OCI-LY1 (cell line): ENCODE data around the gene COX4I1.
"Not testable (repeated sequence)": the region's sequence is repeated elsewhere in the genome, so short reads cannot be mapped to it uniquely, and the experiment has no call there.

Source experiments
- H2AFZ ChIP-seq: fragments of 200-600 bp; sonication (generic), shearing (Covaris generic); 2 replicates; pipeline ENCODE4 v1.6.0; 2014; ENCODE audit warnings: antibody characterized with exemption, mild to moderate bottlenecking, low read length
- H3F3A ChIP-seq: fragments of 200-600 bp; sonication (generic), shearing (Covaris generic); 2 replicates; pipeline ENCODE4 v1.6.0; 2014; ENCODE audit warnings: mild to moderate bottlenecking, antibody characterized with exemption, low read length, moderate library complexity; ENCODE audit not compliant: insufficient read depth
- H3K27ac ChIP-seq: fragments of 200-600 bp; sonication (generic); 2 replicates; pipeline ENCODE4 v1.5.1; 2014; ENCODE audit warnings: low read length, mixed run types, mild to moderate bottlenecking, low read depth; ENCODE audit not compliant: poor library complexity, severe bottlenecking
- H3K27me3 ChIP-seq: fragments of 200-600 bp; sonication (generic); 2 replicates; pipeline ENCODE4 v1.6.0; 2014; ENCODE audit warnings: antibody characterized with exemption, mild to moderate bottlenecking, low read length, moderate library complexity; ENCODE audit not compliant: insufficient read depth
- H3K36me3 ChIP-seq: fragments of 200-600 bp; sonication (generic); 2 replicates; pipeline ENCODE4 v1.6.1; 2014; ENCODE audit warnings: mild to moderate bottlenecking, antibody characterized with exemption, low read length, moderate library complexity, mixed read lengths; ENCODE audit not compliant: insufficient read depth
- H3K4me1 ChIP-seq: fragments of 200-600 bp; sonication (generic); 2 replicates; pipeline ENCODE4 v1.5.1; 2014; ENCODE audit warnings: mild to moderate bottlenecking, low read length, moderate library complexity; ENCODE audit not compliant: insufficient read depth, severe bottlenecking
- H3K4me2 ChIP-seq: fragments of 200-600 bp; sonication (generic), shearing (Covaris generic); 2 replicates; pipeline ENCODE4 v1.6.1; 2014; ENCODE audit warnings: low read length
- H3K4me3 ChIP-seq: fragments of 200-600 bp; sonication (generic); 2 replicates; pipeline ENCODE4 v1.5.1; 2014; ENCODE audit warnings: low read length, low read depth, mild to moderate bottlenecking, mixed read lengths; ENCODE audit not compliant: poor library complexity, severe bottlenecking
- H3K79me2 ChIP-seq: fragments of 200-600 bp; shearing (Covaris generic); 2 replicates; pipeline ENCODE4 v1.6.1; 2016; ENCODE audit warnings: mixed run types, low read length, mixed read lengths; ENCODE audit not compliant: insufficient read depth
- H3K9ac ChIP-seq: fragments of 200-600 bp; sonication (generic), shearing (Covaris generic); 2 replicates; pipeline ENCODE4 v1.6.1; 2014; ENCODE audit warnings: mild to moderate bottlenecking, low read length, mixed read lengths
- H3K9me2 ChIP-seq: fragments of 200-600 bp; sonication (generic), shearing (Covaris generic); 2 replicates; pipeline ENCODE4 v1.6.1; 2014; ENCODE audit warnings: low read depth, mild to moderate bottlenecking, low read length, mixed read lengths
- H3K9me3 ChIP-seq: fragments of 200-600 bp; shearing (Covaris generic); 2 replicates; pipeline ENCODE4 v1.6.1; 2014; ENCODE audit warnings: low read length, mixed read lengths
- H4K20me1 ChIP-seq: fragments of 200-600 bp; sonication (generic), shearing (Covaris generic); 2 replicates; pipeline ENCODE4 v1.6.0; 2016; ENCODE audit warnings: mild to moderate bottlenecking, low read length; ENCODE audit not compliant: insufficient read depth
- EZH2 ChIP-seq: fragments of 200-600 bp; sonication (generic), shearing (Covaris generic); IDR thresholded peaks from 2 replicates; pipeline ENCODE4 v1.8.0; 2017; ENCODE audit warnings: borderline replicate concordance, mixed run types, mild to moderate bottlenecking, antibody characterized with exemption, low read length, moderate library complexity, mixed read lengths
- TF ChIP-seq, protein P1 (sequence below): fragments of 200-600 bp; sonication (generic), shearing (Covaris generic); IDR thresholded peaks from 2 replicates; pipeline ENCODE4 v1.5.1; 2017; ENCODE audit warnings: mild to moderate bottlenecking, antibody characterized with exemption, low read length, moderate library complexity, mixed read lengths

The COX4I1 gene

GRCh38 chr16:85836706-85837582, 37.4 kb downstream of the COX4I1 start:
- no peaks in the 10 kb centered on the region for H4K20me1 ChIP-seq
- H3K27me3 ChIP-seq = no peaks in the 10 kb centered on the region
- H3F3A ChIP-seq = no peaks in the 10 kb centered on the region
- no peak overlapping the region for H3K4me3 ChIP-seq
- H2AFZ ChIP-seq = no peak overlapping the region
- H3K9ac ChIP-seq = no peak overlapping the region
- no peaks in the 10 kb centered on the region for H3K36me3 ChIP-seq
- no peaks in the 10 kb centered on the region for H3K9me2 ChIP-seq
- H3K4me2 ChIP-seq = no peak overlapping the region
- TF ChIP-seq, protein P1, sequence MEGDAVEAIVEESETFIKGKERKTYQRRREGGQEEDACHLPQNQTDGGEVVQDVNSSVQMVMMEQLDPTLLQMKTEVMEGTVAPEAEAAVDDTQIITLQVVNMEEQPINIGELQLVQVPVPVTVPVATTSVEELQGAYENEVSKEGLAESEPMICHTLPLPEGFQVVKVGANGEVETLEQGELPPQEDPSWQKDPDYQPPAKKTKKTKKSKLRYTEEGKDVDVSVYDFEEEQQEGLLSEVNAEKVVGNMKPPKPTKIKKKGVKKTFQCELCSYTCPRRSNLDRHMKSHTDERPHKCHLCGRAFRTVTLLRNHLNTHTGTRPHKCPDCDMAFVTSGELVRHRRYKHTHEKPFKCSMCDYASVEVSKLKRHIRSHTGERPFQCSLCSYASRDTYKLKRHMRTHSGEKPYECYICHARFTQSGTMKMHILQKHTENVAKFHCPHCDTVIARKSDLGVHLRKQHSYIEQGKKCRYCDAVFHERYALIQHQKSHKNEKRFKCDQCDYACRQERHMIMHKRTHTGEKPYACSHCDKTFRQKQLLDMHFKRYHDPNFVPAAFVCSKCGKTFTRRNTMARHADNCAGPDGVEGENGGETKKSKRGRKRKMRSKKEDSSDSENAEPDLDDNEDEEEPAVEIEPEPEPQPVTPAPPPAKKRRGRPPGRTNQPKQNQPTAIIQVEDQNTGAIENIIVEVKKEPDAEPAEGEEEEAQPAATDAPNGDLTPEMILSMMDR = no peak
- no peak for TF ChIP-seq EZH2
- peaks cover 14% of the 10 kb centered on the region for H3K4me1 ChIP-seq
- H3K9me3 ChIP-seq = no peaks in the 10 kb centered on the region
- H3K27ac ChIP-seq = no peak overlapping the region
- no peaks in the 10 kb centered on the region for H3K79me2 ChIP-seq

DNA sequence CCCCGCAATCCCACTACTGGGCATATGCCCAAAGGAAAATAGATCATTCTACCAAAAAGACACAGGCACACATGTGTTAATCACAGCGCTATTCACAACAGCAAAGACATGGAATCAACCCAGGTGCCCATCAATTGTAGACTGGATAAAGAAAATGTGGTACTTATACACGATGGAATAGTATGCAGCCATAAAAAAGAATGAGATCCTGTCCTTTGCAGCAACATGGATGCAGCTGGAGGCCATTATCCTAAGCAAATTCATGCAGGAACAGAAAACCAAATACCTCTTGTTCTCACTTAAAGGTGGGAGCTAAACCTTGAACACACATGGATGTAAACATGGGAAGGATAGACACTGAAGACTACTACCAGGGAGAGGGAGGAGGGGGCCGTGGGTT, 38.2 kb downstream of the COX4I1 start:
- not testable (repeated sequence) for H2AFZ ChIP-seq, H3K27ac ChIP-seq, H3K9me2 ChIP-seq, H3K36me3 ChIP-seq, H3F3A ChIP-seq, H3K4me2 ChIP-seq, H3K4me1 ChIP-seq, H3K79me2 ChIP-seq, H3K27me3 ChIP-seq, H3K9me3 ChIP-seq, H3K9ac ChIP-seq, H3K4me3 ChIP-seq, H4K20me1 ChIP-seq

DNA sequence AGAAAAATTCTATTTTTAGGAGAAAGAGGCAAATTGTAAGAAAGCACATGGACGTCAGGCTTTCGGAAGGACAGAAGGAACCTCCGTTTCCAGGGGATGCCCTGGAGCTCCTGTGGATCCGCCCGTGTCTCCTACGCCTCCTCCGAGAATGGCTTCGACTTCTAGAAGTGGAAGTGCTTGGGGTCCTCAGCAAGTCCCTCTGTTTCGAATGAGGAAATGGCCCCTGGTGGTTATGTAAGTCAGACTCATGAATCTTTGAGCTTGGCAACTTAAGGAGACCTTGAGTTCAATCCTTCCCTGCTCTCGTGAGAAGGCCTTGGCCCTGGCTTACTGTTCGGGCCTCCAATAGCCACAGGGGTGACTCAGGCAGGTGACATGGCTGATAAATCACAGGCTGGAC, 38.9 kb downstream of the COX4I1 start:
- Histone ChIP-seq H3K9ac (no peak overlapping the region), H3K9me3 (no peaks in the 10 kb centered on the region), H2AFZ (no peak overlapping the region), H3K27me3 (peaks cover 4% of the 10 kb centered on the region; the same call in 1 of the 2 replicates), H3K36me3 (no peaks in the 10 kb centered on the region), H3K4me1 (no peaks in the 10 kb centered on the region), H3K4me3 (no peak overlapping the region), H4K20me1 (no peaks in the 10 kb centered on the region), H3K9me2 (no peaks in the 10 kb centered on the region), H3F3A (no peaks in the 10 kb centered on the region), H3K4me2 (no peak overlapping the region), H3K79me2 (no peaks in the 10 kb centered on the region), H3K27ac (no peak overlapping the region)
- TF ChIP-seq EZH2 = no peak
- TF ChIP-seq, protein P1 = no peak
